Ishikawa (cell line): ENCODE data around the gene ZNF358.

Experiments used
- CEBPB ChIP-seq: IDR thresholded peaks from 2 replicates; pipeline ENCODE4 v1.6.1; 2012
- CREB1 ChIP-seq: IDR thresholded peaks from 2 replicates; pipeline ENCODE4 v1.6.1; 2012; ENCODE audit warnings: low read depth
- EGR1 ChIP-seq: IDR thresholded peaks from 2 replicates; pipeline ENCODE4 v1.6.1; 2012
- EP300 ChIP-seq: IDR thresholded peaks from 2 replicates; pipeline ENCODE4 v1.6.1; 2012; ENCODE audit warnings: borderline replicate concordance
- FOXM1 ChIP-seq: IDR thresholded peaks from 2 replicates; pipeline ENCODE4 v1.6.1; 2012; ENCODE audit warnings: low read depth, borderline replicate concordance
- MAX ChIP-seq: IDR thresholded peaks from 2 replicates; pipeline ENCODE4 v1.6.1; 2012
- NFIC ChIP-seq: IDR thresholded peaks from 2 replicates; pipeline ENCODE4 v1.6.1; 2012
- RAD21 ChIP-seq: IDR thresholded peaks from 2 replicates; pipeline ENCODE4 v1.6.1; 2012; ENCODE audit warnings: low read depth
- REST ChIP-seq: IDR thresholded peaks from 2 replicates; pipeline ENCODE4 v1.6.1; 2012; ENCODE audit warnings: low read depth, mild to moderate bottlenecking
- TAF1 ChIP-seq: IDR thresholded peaks from 2 replicates; pipeline ENCODE4 v1.6.1; 2012; ENCODE audit warnings: low read depth, mild to moderate bottlenecking
- TCF12 ChIP-seq: IDR thresholded peaks from 2 replicates; pipeline ENCODE4 v1.6.1; 2012; ENCODE audit warnings: low read depth
- TEAD4 ChIP-seq: IDR thresholded peaks from 2 replicates; pipeline ENCODE4 v1.6.1; 2012
- USF1 ChIP-seq: IDR thresholded peaks from 2 replicates; pipeline ENCODE4 v1.6.1; 2012
- YY1 ChIP-seq: IDR thresholded peaks from 2 replicates; pipeline ENCODE4 v1.6.1; 2012; ENCODE audit warnings: low read depth
- ZBTB7A ChIP-seq: IDR thresholded peaks from 2 replicates; pipeline ENCODE4 v1.6.1; 2012; ENCODE audit warnings: low read depth

The ZNF358 gene

GRCh38 chr19:7561325-7561724 lies 45.4 kb downstream of the ZNF358 start:
- TF ChIP-seq NFIC (no peak), YY1 (no peak), EGR1 (no peak), TAF1 (no peak), RAD21 (no peak), TEAD4 (no peak), EP300 (no peak), ZBTB7A (no peak), FOXM1 (no peak), TCF12 (no peak)

- TF ChIP-seq FOXM1 (no peak), REST (peak; percentile 99), ZBTB7A (peak; percentile 69)
Observed at GRCh38 chr19:7562646-7563393, 46.9 kb downstream of the ZNF358 start.

- TF ChIP-seq REST = no peak
- TF ChIP-seq CEBPB = no peak
- no peak for TF ChIP-seq ZBTB7A
- TF ChIP-seq TEAD4 = no peak
- TF ChIP-seq TCF12 = no peak
- no peak for TF ChIP-seq USF1
- TF ChIP-seq NFIC = no peak
- no peak for TF ChIP-seq TAF1
Observed at GRCh38 chr19:7564866-7565265, 49.0 kb downstream of the ZNF358 start.

- TF ChIP-seq USF1 = peak; percentile 62
- no peak for TF ChIP-seq EGR1
- no peak for TF ChIP-seq TEAD4
- no peak for TF ChIP-seq TCF12
- TF ChIP-seq NFIC = no peak
- TF ChIP-seq FOXM1 = no peak
- TF ChIP-seq CREB1 = no peak
- TF ChIP-seq ZBTB7A = no peak
- TF ChIP-seq CEBPB = peak; percentile 78; the same call in 1 of the 2 replicates
- no peak for TF ChIP-seq REST
- no peak for TF ChIP-seq MAX
- no peak for TF ChIP-seq TAF1
Observed at GRCh38 chr19:7565332-7565731, 49.4 kb downstream of the ZNF358 start.
